A673 (cell line): ENCODE data around the gene SMOC2.

ENCODE experiments used
- EZH2 ChIP-seq: fragments of 200-600 bp; sonication (generic); IDR thresholded peaks from 2 replicates; pipeline ENCODE4 v1.6.1; 2017; ENCODE audit warnings: borderline replicate concordance, low read depth, mild to moderate bottlenecking, mixed read lengths, antibody characterized with exemption, low read length; ENCODE audit not compliant: poor library complexity, severe bottlenecking
- TF ChIP-seq, protein P1 (sequence below): fragments of 300-800, 200-600 bp; sonication (generic); conservative IDR thresholded peaks from 2 replicates; pipeline ENCODE4 v1.5.1; 2017; ENCODE audit warnings: low read depth, mild to moderate bottlenecking, antibody characterized with exemption, low read length, moderate library complexity, mixed read lengths

DNA sequence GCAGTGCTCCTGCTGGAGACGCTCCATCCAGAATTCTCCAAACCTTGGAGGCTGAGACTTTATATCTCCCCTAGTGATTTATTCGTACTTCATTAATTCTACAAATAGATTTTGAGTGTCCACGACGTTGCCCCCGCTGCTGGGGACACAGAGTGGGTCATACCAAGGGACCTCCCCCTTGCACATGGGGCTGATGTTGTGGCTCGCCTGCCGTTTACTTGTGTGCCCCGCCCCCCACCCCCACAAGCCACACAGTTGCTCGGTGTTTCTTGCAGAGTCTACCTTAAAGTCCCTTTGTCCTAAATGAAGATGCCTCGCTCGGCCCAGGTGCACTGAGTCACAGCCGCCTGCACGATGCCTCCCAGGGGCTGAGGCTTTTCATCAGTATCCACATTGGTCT, 20.3 kb upstream of the SMOC2 start:
- TF ChIP-seq EZH2, result no peak
- TF ChIP-seq, protein P1, sequence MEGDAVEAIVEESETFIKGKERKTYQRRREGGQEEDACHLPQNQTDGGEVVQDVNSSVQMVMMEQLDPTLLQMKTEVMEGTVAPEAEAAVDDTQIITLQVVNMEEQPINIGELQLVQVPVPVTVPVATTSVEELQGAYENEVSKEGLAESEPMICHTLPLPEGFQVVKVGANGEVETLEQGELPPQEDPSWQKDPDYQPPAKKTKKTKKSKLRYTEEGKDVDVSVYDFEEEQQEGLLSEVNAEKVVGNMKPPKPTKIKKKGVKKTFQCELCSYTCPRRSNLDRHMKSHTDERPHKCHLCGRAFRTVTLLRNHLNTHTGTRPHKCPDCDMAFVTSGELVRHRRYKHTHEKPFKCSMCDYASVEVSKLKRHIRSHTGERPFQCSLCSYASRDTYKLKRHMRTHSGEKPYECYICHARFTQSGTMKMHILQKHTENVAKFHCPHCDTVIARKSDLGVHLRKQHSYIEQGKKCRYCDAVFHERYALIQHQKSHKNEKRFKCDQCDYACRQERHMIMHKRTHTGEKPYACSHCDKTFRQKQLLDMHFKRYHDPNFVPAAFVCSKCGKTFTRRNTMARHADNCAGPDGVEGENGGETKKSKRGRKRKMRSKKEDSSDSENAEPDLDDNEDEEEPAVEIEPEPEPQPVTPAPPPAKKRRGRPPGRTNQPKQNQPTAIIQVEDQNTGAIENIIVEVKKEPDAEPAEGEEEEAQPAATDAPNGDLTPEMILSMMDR, result no peak
